NCI-H1930 (cell line): ENCODE measurements around the gene SH3GLB1.

ENCODE experiments used
- DNase-seq, 2 experiments: peaks; one replicate each; lab custom pipeline; 2025; lab: John Stamatoyannopoulos, UW

SH3GLB1 gene

DNA sequence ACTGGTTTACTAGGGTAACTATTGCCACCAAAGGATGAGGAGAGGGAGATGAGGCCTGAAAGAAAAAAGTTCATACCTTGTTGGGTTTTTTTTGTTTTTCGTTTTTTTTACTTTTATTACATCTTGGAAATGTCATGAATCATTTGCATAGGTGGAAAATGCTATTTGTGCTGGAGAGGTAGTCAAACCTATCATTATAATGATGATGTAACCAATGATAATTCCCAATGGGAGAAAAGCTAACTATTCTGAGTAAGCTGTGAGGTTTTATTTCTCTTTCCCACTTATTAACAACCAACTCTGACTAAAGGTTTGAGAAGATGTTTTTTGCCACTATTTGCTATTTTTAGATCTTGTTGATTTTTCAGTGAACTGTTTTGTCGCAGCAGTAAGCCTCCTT is 29.0 kb downstream of the SH3GLB1 start:
- no peak for DNase-seq

DNA sequence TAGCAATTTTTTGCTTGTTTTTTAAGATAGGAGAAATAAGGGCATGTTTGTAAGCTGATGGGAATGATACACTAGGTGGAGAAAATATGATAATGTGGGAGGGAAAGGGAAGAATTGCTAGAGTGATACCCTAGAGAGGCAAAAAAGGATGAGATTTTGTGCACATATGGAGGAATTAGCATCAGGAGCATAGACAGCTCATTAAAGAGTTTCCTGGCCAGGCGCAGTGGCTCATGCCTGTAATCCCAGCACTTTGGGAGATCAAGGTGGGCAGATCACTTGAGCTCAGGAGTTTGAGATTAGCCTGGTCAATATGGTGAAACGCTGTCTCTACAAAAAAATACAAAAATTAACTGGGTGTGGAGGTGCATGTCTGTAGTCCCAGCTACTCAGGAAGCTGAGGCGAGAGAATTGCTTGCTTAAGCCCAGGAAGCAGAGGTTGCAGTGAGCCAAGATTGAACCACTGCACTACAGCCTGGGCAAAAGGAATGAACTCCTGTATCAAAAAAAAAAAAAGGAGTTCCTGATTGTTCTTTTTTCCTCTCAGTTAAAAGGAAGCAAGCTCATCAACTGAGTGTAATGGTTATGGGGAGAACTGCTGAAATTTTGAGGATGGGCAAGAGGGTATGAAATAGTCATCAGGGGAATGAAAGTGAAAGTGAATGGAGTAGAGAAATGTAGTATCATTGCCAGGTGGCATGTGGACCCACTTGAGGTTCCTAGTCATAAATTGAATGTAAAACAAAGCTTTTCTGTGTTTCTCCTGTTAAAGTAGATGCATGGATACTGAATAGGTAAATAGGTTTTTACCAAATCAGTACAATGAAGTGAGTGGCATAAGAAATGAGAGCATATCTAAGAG is 35.5 kb downstream of the SH3GLB1 start:
- DNase-seq = no peak

DNA sequence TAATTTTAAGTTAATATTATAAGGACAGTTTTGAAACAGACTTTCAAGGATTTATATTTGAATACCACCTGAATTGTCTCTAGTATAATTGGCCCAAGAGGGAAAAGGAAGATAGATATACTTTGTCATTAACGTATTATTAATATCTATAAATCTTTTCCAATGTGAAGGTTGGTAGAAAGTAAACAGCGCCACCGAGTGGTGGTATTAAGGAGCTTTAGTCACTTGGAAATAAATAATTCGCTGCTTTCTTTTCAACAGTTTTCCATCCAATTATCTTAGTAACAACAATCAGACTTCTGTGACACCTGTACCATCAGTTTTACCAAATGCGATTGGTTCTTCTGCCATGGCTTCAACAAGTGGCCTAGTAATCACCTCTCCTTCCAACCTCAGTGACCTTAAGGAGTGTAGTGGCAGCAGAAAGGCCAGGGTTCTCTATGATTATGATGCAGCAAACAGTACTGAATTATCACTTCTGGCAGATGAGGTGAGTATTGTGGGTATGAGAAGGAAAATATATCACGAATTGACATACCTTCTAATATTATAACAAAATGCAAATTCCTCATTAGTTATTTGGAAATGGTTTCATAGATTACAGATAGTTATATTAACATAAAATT is 37.7 kb downstream of the SH3GLB1 start:
- no peak for DNase-seq

DNA sequence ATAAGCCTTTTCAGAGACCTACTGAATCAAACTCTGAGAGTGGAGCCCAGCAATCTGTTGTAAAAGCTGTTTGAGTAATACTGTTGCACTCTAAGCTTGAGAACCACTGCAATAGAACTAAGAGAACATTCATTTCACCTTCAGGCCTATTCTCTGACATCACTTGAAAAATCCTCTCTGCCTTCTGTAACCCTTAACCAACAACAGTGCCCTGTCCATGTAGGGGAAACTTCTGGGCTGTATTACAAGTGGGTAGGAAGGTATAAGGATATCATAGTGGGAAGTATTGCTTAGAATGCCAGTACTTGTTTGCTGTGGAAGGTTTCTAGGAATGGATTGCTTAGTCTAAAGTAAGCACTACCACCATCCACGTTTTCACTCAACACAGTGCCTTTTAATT is 42.9 kb downstream of the SH3GLB1 start:
- DNase-seq = no peak

DNA sequence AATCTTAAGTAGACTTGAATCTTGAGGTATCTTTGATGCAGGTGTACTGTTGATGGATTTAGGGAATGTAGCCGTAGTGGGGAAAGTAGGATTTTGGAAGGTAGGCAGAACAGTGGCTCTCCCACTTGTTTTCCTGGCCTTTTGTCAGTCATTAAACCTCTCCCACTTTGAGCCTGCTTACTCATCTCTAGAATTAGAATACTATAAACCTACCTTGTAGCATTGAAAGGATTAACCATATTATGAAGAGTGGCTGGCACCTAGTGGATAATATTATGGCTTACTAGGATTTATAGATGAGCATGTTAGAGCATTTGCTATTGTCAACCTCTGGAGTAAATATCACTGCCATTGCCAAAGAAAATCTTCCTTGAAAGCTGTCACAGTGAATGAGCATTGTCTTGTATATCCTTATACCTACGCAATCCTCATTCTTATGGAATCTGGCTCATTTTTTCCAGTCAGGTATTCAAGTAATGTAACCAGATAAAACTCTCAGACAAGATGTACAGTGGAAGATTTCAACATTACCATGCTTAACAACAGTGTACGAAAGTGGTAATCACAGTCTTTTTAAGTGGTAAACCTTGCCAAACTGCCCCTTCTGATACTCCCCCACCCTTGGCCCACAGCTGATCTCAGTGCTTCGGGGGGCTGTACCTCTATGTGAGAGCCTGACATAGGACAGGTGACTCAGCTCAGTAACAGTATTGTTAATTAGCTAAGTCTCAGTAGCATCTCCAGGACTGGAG is 44.4 kb downstream of the SH3GLB1 start:
- DNase-seq = no peak

DNA sequence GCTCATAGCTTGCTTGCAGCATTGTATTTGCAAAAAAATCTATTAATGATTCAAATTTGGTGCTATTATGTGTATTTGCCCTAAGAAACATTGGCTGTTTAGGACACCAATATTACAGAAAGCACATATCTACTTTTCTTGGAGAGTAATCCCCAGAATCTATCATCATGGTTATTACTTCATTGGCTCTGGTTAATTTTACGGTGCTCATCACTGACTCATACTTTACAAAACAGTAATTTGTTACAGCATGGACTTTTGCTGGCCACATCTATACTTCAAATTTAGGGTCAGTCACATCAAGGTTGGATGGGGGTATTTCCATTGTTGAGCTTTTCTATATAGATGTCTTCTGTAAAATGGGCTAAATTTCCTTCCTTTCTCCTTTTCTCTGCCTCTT is 45.7 kb downstream of the SH3GLB1 start:
- DNase-seq = no peak

DNA sequence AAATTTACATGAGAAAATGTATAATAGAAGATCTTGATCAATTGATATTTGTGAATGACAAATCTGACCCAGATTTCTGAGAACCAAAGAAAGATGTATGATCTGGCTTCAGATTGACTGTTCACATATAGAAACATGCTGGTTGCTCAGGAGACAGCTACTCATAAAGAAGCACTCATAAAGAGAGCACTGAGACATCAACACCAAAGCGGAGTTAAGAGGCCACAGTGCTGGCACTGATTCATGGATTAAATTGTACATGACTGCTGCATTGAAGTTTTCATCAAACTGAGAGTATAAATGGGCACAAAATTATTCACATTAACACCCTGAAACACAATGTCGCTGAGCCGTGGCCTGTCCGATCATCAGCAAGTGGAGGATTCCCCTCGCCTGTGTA is 46.2 kb downstream of the SH3GLB1 start:
- DNase-seq = no peak

DNA sequence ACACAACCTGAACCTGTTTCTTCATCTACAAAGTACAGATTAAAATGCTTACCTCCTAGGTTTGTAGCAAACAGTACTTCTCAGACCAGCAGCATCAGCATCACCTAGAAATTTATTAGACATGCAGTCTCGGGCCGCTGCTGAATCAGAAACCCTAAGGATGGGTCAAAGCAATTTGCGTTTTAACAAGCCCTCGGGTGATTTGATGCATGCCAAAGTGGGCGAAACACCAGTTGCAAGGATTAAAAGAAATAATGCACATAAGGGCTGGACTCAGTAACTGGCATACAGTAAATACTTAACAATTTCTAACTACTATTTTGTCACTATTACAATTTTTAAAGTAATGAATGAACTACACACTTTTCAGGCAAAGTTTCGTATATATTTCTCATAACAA is 47.5 kb downstream of the SH3GLB1 start:
- DNase-seq = no peak

DNA sequence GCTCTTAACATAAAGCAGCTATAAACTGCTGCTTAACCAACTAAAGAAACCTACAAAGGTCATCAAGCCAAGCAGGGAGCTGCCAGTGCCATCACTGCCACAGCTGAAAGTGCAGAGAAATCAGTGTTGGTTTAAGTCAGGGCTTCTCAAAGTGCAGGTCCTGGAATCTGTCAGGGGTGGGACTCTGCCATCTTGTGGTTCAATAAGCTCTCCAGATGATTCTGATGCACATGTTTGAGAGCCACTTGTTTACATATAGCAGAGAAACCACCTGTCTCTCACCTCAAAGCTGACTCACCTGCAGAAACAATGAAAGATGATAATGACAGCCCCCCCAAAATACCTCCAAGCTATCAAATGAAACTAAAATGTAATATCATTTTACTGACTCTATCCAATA is 49.3 kb downstream of the SH3GLB1 start:
- peak in 1 of 2 experiments; percentile 5 for DNase-seq

DNA sequence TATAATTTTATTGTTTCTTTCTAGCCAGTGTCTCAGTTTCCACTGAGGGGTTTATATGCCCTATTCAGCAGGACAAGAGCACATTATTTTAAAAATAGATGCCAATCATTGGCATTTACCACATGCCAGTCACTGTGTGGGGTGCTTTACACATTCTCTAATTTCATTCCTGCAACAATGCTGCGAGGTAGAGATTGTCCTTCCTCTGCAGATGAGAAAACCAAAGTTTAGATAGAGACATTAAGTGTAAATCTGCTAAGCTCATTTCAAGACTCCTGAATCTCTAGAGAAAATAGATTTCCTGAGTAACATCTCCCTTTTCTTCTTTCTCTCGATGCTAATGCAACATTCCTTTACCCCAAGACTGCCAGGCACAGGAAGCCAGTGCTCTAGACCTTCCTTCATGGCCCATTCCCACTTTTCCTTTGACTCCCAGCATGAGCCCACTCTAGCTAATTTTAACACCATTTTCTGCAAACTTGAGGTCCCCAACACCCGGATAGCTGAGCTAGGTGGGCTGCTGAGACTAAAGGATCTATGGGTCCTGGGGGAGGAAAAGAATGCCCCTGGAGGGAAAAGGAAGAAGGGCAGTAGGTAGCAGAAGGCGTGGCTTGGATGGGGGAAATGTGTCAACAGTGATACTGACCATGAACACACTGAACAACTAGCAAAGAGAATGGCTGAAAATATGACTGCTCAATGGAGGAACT is 50.0 kb downstream of the SH3GLB1 start:
- no peak for DNase-seq

DNA sequence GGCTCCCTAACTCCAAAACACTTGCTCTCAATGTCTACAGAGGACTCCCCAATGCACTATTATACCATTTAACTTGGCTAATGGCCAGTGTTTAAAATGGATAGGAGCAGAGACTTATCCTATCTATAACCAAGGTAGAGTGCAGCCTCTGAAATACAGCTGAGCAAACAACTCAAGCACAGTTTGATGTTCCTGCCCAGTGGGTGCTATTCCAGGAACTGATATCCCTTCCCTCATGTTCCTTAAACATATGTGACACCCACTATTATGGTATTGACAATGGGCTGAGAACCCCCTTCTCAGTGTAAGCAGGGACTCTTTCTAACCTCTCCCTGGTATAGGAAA is 51.7 kb downstream of the SH3GLB1 start:
- peak in 1 of 2 experiments; percentile 15 for DNase-seq

DNA sequence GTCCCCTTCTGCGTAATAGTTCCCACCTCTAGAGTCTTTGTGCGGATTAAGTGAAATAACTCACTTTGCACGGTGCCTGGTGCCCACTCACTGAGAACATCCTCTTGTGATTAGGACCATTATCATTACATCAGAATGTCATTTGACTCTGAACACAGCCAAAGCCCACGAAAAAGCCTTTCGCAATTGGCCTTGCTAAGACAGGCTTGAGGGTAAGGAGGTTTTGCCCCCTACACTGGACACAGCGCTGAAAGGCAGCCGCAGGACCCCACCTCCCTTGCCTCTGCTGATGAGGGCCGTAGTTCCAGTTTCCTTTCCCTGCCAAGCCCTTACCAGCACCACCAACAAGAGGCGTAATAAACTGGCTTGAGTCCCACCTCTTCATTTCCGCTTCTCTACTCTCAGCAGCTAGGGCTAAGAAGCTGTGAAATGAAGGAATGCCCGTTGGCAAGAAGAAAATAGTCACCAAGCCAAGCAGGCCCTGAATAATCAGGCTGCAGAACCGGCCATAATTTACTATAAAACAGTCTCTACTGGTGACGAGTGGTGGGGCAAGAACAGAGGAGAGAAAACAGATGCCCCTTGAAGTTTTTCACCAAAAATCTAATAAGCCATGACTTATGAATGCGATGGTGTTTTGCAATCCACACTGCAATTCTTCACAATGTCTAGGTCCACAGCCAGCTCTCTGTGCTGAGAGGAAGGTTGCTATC is 53.1 kb downstream of the SH3GLB1 start:
- no peak for DNase-seq

DNA sequence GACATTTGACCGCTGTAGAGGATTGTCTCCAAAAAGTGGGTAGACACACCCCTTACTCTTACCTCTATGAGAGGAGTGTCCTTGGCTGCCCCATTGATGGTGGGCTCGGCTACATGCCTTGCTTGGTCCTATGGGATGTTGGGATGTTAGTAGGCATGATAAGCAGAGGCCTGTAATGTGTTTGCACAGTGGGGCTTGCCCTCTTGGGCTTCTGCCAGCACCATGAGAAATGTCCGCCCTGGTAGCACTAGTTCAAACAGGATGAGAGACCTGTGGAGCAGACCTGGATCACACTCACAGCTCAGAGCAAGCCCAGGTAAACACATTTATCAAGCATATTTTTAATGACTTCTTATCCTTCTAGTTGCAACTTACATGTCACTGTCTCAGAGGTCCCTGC is 54.2 kb downstream of the SH3GLB1 start:
- DNase-seq = peak in 1 of 2 experiments; percentile 6

DNA sequence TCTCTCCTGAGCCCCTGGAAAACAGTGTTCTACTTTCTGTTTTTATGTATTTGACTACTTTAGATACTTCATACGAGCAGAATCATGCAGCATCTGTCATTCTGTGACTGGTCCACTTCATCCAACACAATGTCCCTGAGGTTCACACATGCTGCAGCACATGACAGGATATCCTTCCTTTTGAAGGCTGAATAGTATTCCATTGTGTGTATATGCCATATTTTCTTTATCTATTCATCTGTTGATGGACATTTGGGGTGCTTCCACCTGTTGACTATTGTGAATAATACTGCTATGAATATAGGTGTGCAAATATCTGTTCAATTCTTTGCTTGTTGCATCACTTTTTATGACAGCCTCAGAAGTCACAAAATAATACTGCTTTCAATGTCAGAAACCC is 55.8 kb downstream of the SH3GLB1 start:
- no peak for DNase-seq

DNA sequence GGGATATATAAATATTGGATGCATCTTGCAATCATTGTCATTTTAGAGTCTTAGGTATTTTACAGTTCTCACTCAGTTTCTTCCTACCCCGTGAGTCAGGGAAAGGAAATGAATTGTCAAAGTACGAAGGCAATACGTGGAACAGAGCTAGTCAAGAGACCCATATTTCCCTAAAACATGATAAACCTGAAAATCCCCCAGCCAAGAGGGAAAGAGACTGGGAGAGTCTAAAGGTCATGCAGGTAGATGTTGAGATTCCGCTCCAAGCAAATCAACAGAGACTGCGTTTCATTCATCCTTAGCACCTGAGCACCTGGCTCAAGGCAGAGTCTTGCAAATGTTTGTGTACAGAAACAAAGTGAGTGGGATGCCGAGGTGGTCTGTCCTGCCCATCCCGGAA is 58.0 kb downstream of the SH3GLB1 start:
- DNase-seq = no peak

DNA sequence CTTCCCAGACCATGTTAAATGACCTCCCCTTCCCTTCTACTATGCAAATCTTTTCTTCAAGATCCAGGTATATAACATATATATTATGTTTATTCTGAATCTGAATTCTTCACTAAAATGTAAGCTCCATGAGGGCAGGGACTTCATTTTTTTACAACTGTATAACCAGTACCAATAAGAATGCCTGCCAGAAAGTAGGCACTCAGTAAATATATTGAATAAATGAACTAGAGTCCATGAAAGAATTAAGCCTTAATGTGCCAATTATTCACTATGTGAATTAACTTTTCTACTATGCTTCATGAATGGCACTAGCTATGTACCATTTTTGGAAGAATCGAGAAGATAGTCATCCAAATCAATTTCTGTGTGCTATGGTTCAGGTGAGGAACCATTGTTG is 60.1 kb downstream of the SH3GLB1 start:
- no peak for DNase-seq

DNA sequence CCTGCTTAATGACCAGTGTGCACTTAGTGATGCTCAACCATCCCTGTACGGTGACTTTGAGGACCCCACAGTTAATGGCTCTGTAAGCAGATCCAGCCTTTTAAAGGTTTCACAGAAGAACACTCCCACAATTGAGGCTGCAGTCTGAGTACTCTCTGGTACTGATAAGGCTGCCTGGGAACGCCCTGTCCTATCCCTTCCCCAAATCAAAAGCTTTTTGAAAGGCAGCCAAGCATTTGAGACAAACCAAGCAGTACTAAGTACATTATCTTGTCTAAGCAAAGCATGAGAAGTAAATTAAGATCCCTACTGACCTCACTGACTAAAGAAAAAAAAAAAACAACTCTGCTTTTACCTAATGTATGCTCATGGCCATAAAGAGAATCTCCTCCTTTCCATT is 60.7 kb downstream of the SH3GLB1 start:
- DNase-seq = no peak

DNA sequence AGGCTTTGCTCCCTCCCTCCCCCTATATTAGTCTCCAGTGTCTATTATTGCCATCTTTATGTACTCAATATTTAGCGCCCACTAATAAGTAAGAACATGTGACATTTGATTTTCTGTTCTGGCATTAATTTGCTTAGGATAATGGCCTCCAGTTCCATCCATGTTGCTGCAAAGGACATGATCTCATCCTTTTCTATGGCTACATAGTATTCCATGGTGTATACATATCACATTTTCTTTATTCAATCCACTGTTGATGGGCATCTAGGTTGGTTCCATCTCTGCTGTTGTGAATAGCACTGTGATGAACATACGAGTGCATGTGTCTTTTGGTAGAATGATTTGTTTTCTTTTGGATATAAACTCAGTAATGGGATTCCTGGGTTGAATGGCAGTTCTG is 61.3 kb downstream of the SH3GLB1 start:
- no peak for DNase-seq

DNA sequence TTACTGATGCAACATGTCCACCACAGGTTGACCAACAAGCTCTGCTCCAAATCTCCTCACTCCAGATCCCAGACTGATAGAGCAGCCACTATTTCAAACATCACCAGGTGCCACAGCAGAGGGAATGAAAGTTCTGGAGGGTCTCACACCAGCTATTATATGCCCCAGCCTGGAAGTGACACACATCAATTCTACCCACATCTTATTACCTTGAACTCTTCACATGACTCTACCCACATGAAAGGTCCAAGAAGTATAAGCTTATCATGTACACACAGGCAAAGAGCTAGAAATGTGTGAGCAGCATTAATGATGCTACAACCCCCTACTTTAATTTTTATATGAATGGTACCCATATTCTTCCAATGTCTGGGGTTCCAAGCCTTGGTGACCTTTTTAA is 64.2 kb downstream of the SH3GLB1 start:
- DNase-seq = no peak

DNA sequence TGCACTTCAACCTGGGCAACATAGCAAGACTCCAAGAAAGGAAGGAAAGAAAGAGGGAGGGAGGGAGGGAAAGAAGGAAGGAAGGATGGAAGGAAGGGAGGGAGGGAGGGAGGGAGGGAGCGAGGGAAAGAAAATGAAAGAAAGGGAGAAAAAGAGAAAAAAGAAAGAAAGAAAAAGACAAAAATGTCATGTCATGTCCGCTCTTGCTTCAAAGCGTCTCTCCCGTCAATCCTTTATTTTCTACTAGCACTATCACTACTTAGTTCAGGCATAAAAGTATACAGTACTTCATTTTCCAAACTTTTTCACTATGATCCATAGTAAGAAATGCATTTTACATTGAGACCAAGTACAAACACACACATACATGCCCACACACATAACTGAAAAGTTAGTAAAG is 64.7 kb downstream of the SH3GLB1 start:
- DNase-seq = no peak

DNA sequence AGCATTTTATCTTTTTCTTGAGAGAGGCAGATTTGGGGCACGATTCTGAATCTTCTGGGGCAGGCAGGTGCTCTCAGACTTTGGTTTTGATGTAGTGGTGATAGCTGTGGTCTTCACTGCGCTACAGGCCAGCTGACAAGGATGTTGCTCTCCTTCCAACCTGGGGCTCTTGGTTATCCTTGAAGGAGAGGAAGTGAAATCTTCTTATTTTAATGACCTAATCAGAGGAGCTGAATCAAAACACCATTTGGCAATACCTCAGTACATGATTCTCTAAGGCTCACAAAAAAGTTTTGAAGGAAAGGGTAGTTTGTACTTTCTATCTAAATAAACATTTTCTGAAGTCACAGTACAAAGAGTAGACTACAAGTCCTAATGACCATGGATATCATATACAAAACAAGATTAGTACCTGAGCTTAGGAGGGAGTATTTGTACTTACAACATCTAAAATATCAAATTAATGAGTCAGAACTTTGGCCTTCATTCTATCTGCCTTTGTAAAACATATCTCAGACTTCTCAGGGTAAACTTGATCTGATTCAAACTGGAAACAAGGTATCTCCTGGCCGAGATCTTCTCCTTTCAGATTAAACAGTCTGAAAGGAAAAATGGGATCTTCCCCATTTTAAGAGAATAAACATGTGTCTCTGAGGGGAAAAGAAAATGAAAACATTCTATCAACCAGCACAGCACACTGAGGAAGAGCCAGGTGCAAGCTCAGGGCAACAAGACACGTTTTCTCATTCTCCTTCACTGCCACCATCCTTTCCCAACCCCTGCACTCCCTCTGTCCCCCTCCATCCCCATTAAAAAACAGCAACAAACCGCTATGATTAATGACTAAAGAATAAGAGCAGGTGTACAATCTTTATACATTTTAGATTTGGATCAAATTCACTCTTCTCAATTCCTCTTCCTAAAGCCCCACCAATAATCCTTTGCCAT is 69.2 kb downstream of the SH3GLB1 start:
- no peak for DNase-seq
